Right renal pelvis (tissue), 4 donors: ENCODE results near the gene HMGB4. TPM values are rescaled to one million over a fixed set of nuclear protein-coding genes. Genes with fewer than 3 reads are reported as not detected.

Experiments used
- DNase-seq, 4 donors: peaks; one replicate each; pipeline ENCODE4 v3.0.0-alpha.2; 2013; ENCODE audit warnings: low read depth in 4 of 4, low spot score in 3 of 4, missing footprints in 1 of 4
- polyA plus RNA-seq, 4 donors: library from polyadenylated mRNA; unstranded; fragments of 120-200 nt; gene quantifications; one replicate each; pipeline ENCODE4 v1.2.1, GENCODE V29; 2013; ENCODE audit not compliant: insufficient read length in 4 of 4

Gene HMGB4
- polyA plus RNA-seq, 4 donors: not detected

- DNase-seq: no peak
Measured at GRCh38 chr1:33895976-33896375, 32.1 kb downstream of the HMGB4 start.

GRCh38 chr1:33897092-33897725, 33.3 kb downstream of the HMGB4 start:
- no peak for DNase-seq

- no peak for DNase-seq
Measured at GRCh38 chr1:33898406-33898805, 34.5 kb downstream of the HMGB4 start.

- DNase-seq: no peak
Measured at GRCh38 chr1:33898881-33899280, 35.0 kb downstream of the HMGB4 start.

- DNase-seq: no peak
Measured at GRCh38 chr1:33899746-33900145, 35.9 kb downstream of the HMGB4 start.

- no peak for DNase-seq
Measured at GRCh38 chr1:33902486-33903209, 38.8 kb downstream of the HMGB4 start.

- peak in 3 of 4 donors; percentile 18 to 41 (median 22) for DNase-seq
Measured at GRCh38 chr1:33903210-33903589, 39.3 kb downstream of the HMGB4 start.

GRCh38 chr1:33905241-33905640, 41.4 kb downstream of the HMGB4 start:
- no peak for DNase-seq

- no peak for DNase-seq
Measured at GRCh38 chr1:33906156-33906555, 42.3 kb downstream of the HMGB4 start.

GRCh38 chr1:33908324-33908956, 44.6 kb downstream of the HMGB4 start:
- no peak for DNase-seq
